Tibial artery (tissue), 4 donors: ENCODE measurements around the gene CCNI.
A peak's percentile ranks its signal among the peaks of the same experiment; 100 is the strongest.

Source experiments
- DNase-seq, 2 donors: peaks; one replicate each; pipeline ENCODE4 v3.0.0-alpha.2; 2019
- H3K27ac ChIP-seq, 2 donors: fragments of 200-600 bp; sonication (generic) in 1 of 2; 1 replicate in 1 of 2; 2 replicates in 1 of 2; pipeline ENCODE4 v1.5.1; 2018 to 2019; ENCODE audit warnings: mild to moderate bottlenecking in 1 of 2
- H3K27me3 ChIP-seq, 2 donors: fragments of 200-600 bp; sonication (generic) in 1 of 2; one replicate each; pipeline versions ENCODE4 v1.5.1 to v1.6.0; 2016 to 2019
- H3K36me3 ChIP-seq, 3 donors: fragments of 200-600 bp; sonication (generic) in 2 of 3; one replicate each; pipeline ENCODE4 v1.5.1; 2016 to 2019; ENCODE audit warnings: mild to moderate bottlenecking in 2 of 3
- H3K4me1 ChIP-seq, 4 donors: fragments of 200-600 bp; sonication (generic) in 2 of 4; 1 replicate in 3 of 4; 2 replicates in 1 of 4; pipeline ENCODE4 v1.5.1; 2016 to 2019
- H3K4me3 ChIP-seq, 2 donors: fragments of 200-600 bp; sonication (generic) in 1 of 2; 1 replicate in 1 of 2; 2 replicates in 1 of 2; pipeline ENCODE4 v1.5.1; 2018 to 2019; ENCODE audit warnings: mild to moderate bottlenecking in 2 of 2
- H3K9me3 ChIP-seq, 3 donors: fragments of 200-600 bp; sonication (generic) in 1 of 3; one replicate each; pipeline ENCODE4 v1.5.1; 2016 to 2019
- CTCF ChIP-seq, 2 experiments: fragments of 200-600 bp in 1 of 2; fragments of 450-650 bp in 1 of 2; IDR thresholded peaks; one replicate each; pipeline ENCODE4 v1.5.1; 2017 to 2019; ENCODE audit warnings: antibody characterized with exemption in 2 of 2, mild to moderate bottlenecking in 1 of 2, moderate library complexity in 1 of 2
- intact Hi-C: fragments of 100-400 bp; cut with DNase I; formaldehyde crosslinking; loops from one replicate; pipeline ENCODE4 v1.15.0; 2023; ENCODE audit warnings: low total_unique reads

Gene CCNI

GRCh38 chr4:77007358-77008230 is 68.2 kb downstream of the CCNI start:
- no peaks in the 10 kb centered on the region for H3K27me3 ChIP-seq
- no peak for TF ChIP-seq CTCF (IDR thresholded peaks at IDR 0.05)
- H3K4me1 ChIP-seq = peaks cover 0 to 42% (median 26%) of the 10 kb centered on the region in 4 donors
- H3K27ac ChIP-seq = peak overlapping the region; percentile 10 to 50
- peaks cover 3 to 12% (median 7%) of the 10 kb centered on the region in 3 donors for H3K36me3 ChIP-seq
- DNase-seq = peak in 1 of 2 donors; percentile 33
- intact Hi-C loops = no loop called here
- H3K9me3 ChIP-seq = no peaks in the 10 kb centered on the region
- no peak overlapping the region for H3K4me3 ChIP-seq

- no peak overlapping the region for H3K4me3 ChIP-seq
- no peak for TF ChIP-seq CTCF (IDR thresholded peaks at IDR 0.05)
- DNase-seq = no peak
- intact Hi-C loops = no loop called here
- peaks cover 0 to 43% (median 31%) of the 10 kb centered on the region in 4 donors for H3K4me1 ChIP-seq
- peaks cover 3 to 12% (median 7%) of the 10 kb centered on the region in 3 donors for H3K36me3 ChIP-seq
- no peaks in the 10 kb centered on the region for H3K27me3 ChIP-seq
- H3K27ac ChIP-seq = peak overlapping the region in 1 of 2 donors; percentile 50
- H3K9me3 ChIP-seq = no peaks in the 10 kb centered on the region
Observed at GRCh38 chr4:77006753-77007353, 68.9 kb downstream of the CCNI start.

GRCh38 chr4:77003400-77003799 is 72.4 kb downstream of the CCNI start:
- TF ChIP-seq CTCF (IDR thresholded peaks at IDR 0.05) = no peak
- Histone ChIP-seq H3K27me3 (no peaks in the 10 kb centered on the region), H3K4me1 (peaks cover 0 to 38% (median 30%) of the 10 kb centered on the region in 4 donors), H3K4me3 (no peak overlapping the region), H3K36me3 (peaks cover 3 to 18% (median 14%) of the 10 kb centered on the region in 3 donors), H3K27ac (no peak overlapping the region), H3K9me3 (no peaks in the 10 kb centered on the region)
- no peak for DNase-seq
- intact Hi-C loops = no loop called here

GRCh38 chr4:77002321-77003107 is 73.3 kb downstream of the CCNI start:
- Histone ChIP-seq H3K4me3 (no peak overlapping the region), H3K27me3 (no peaks in the 10 kb centered on the region), H3K36me3 (peaks cover 12 to 27% (median 23%) of the 10 kb centered on the region in 3 donors), H3K9me3 (no peaks in the 10 kb centered on the region), H3K4me1 (peaks cover 0 to 30% (median 22%) of the 10 kb centered on the region in 4 donors), H3K27ac (peak overlapping the region in 1 of 2 donors; percentile 16)
- no peak for DNase-seq
- intact Hi-C loops = no loop called here
- TF ChIP-seq CTCF (IDR thresholded peaks at IDR 0.05) = no peak

- Histone ChIP-seq H3K4me1 (peaks cover 0 to 24% (median 16%) of the 10 kb centered on the region in 4 donors), H3K27me3 (no peaks in the 10 kb centered on the region), H3K4me3 (no peak overlapping the region), H3K36me3 (peaks cover 17 to 33% (median 29%) of the 10 kb centered on the region in 3 donors), H3K9me3 (no peaks in the 10 kb centered on the region), H3K27ac (peak overlapping the region in 1 of 2 donors; percentile 16)
- intact Hi-C loops = no loop called here
- no peak for DNase-seq
- no peak for TF ChIP-seq CTCF (IDR thresholded peaks at IDR 0.05)
Observed at GRCh38 chr4:77001907-77002306, 73.9 kb downstream of the CCNI start.
